Measurements from ENCODE around the gene CCL4L2.

GRCh38 chr17:36212272-36212605, 1.4 kb downstream of the CCL4L2 start:
- TF ChIP-seq CTCF (IDR thresholded peaks at IDR 0.05) (no peak), POLR2A (IDR thresholded peaks at IDR 0.05) (no peak)
